Lung microvascular endothelial cell (primary cell): ENCODE measurements around the gene ZBTB25. TPM values are rescaled to one million over a fixed set of nuclear protein-coding genes. Genes with fewer than 3 reads are reported as not detected.

Experiments
- DNase-seq, 2 donors: peaks; one replicate each; pipeline versions ENCODE4 v3.0.0 to v3.0.0-alpha.2; 2010; ENCODE audit warnings: low read depth in 2 of 2
- total RNA-seq: library from RNA; depleted of rRNA; stranded (reverse); fragments of >200 nt; gene quantifications from 2 replicates; pipeline ENCODE4 v1.2.1, GENCODE V29; 2014

ZBTB25 gene
- total RNA-seq, 1 donor from 2014 or later: 3.0 TPM

DNA sequence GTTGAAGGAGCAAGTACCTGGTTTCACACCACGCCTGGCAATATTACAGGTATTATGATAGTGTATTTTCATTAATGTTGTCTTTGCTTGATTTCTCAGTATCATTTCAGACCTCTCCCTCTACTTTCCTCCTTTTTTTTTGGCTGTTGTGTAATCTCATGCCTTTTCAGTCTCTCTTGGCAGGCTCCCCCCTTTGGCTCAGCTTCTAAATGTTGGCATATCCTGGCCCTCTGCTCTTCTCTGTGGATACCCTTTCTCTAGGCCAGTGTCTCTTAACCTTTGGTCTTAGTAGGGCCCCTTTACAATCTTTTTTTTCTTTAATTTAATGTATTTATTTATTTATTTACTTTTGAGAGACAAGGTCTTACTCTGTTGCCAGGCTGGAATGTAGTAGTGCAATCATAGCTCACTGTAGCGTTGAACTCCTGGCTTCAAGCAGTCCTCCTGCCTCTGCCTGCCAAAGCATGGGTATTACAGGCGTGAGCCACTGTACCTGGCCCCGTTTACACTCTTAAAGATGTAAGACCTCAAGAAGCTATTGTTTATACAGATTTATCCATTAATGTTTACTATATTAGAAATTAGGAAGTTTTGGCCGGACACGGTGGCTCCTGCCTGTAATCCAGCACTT, 102.7 kb downstream of the ZBTB25 start:
- DNase-seq: no peak

Other genes with a start within 250 kb of the ZBTB25 start
- under 0.01 and 0.44 TPM in 2 replicates for gene ESR2, start 209.5 kb downstream of the ZBTB25 start, total RNA-seq
- gene MTHFD1, start 115.5 kb downstream of the ZBTB25 start, total RNA-seq: 30.6 and 35.3 TPM in 2 replicates
- gene AKAP5, start 38.3 kb downstream of the ZBTB25 start, total RNA-seq: 0.20 and 0.22 TPM in 2 replicates
- gene ZBTB1, start 932 bp upstream of the ZBTB25 start, total RNA-seq: 25.7 and 38.5 TPM in 2 replicates
- gene HSPA2, start 36.9 kb upstream of the ZBTB25 start, total RNA-seq: 1.7 and 3.0 TPM in 2 replicates
- gene PPP1R36, start 46.1 kb upstream of the ZBTB25 start, total RNA-seq: 0.40 and 0.44 TPM in 2 replicates
- gene PLEKHG3, start 200.6 kb upstream of the ZBTB25 start, total RNA-seq: 5.9 and 15.7 TPM in 2 replicates